NT2/D1 (cell line): ENCODE results near the gene AASS.

Experiments
- SUZ12 ChIP-seq: IDR thresholded peaks from 2 replicates; pipeline ENCODE4 v1.6.1; 2011; ENCODE audit not compliant: insufficient read length, insufficient read depth; ENCODE audit errors: extremely low read depth
- YY1 ChIP-seq: IDR thresholded peaks from 2 replicates; pipeline ENCODE4 v1.6.1; 2011; ENCODE audit not compliant: insufficient read length, insufficient read depth
- ZNF274 ChIP-seq: IDR thresholded peaks from 2 replicates; pipeline ENCODE4 v1.6.1; 2011; ENCODE audit warnings: mild to moderate bottlenecking, low read depth, low read length

GRCh38 chr7:122068046-122068445 is 76.0 kb downstream of the AASS start:
- TF ChIP-seq YY1 (no peak), ZNF274 (no peak), SUZ12 (no peak)
